Activated CD4-positive, alpha-beta memory T cell treated with anti-CD3 and anti-CD28 coated beads, Interleukin-2, amount 10 ng/mL, durations not matched to agents 7 days and 5 days (primary cell): ENCODE measurements around the gene ATP13A4. TPM values are rescaled to one million over a fixed set of nuclear protein-coding genes. Genes with fewer than 3 reads are reported as not detected.

Source experiments
- CTCF ChIA-PET: fragments of 350-600 bp; sonication (Branson Sonifier 250); formaldehyde crosslinking; loops from one replicate; lab custom pipeline; 2021; ENCODE audit warnings: antibody characterized with exemption, inconsistent platforms; lab: Charles Lee
- POLR2A ChIA-PET: fragments of 350-600 bp; sonication (Branson Sonifier 250); formaldehyde crosslinking; loops from one replicate; lab custom pipeline; 2021; ENCODE audit warnings: antibody characterized with exemption; lab: Charles Lee
- DNase-seq: peaks from one replicate; pipeline ENCODE4 v3.0.0-alpha.2; 2020
- H3K27ac Mint-ChIP-seq: one replicate; pipeline ENCODE4 v1.8.0; 2021; ENCODE audit warnings: mild to moderate bottlenecking, mixed read lengths
- H3K27me3 Mint-ChIP-seq: one replicate; pipeline ENCODE4 v1.8.0; 2021; ENCODE audit warnings: mixed read lengths
- H3K36me3 Mint-ChIP-seq: one replicate; pipeline ENCODE4 v1.8.0; 2021; ENCODE audit warnings: low read depth, mixed read lengths
- H3K4me1 Mint-ChIP-seq: one replicate; pipeline ENCODE4 v1.8.0; 2021; ENCODE audit warnings: mixed read lengths
- H3K4me3 Mint-ChIP-seq: one replicate; pipeline ENCODE4 v1.8.0; 2021; ENCODE audit warnings: mild to moderate bottlenecking, mixed read lengths
- H3K9me3 Mint-ChIP-seq: one replicate; pipeline ENCODE4 v1.8.0; 2021; ENCODE audit warnings: mixed read lengths
- total RNA-seq, 2 experiments: library from RNA; stranded (reverse); gene quantifications; one replicate each; pipeline ENCODE4 v1.2.3, GENCODE V29; 2021

Gene ATP13A4
- total RNA-seq, 2 experiments from 2014 or later = 1.7 to 1.8 TPM

DNA sequence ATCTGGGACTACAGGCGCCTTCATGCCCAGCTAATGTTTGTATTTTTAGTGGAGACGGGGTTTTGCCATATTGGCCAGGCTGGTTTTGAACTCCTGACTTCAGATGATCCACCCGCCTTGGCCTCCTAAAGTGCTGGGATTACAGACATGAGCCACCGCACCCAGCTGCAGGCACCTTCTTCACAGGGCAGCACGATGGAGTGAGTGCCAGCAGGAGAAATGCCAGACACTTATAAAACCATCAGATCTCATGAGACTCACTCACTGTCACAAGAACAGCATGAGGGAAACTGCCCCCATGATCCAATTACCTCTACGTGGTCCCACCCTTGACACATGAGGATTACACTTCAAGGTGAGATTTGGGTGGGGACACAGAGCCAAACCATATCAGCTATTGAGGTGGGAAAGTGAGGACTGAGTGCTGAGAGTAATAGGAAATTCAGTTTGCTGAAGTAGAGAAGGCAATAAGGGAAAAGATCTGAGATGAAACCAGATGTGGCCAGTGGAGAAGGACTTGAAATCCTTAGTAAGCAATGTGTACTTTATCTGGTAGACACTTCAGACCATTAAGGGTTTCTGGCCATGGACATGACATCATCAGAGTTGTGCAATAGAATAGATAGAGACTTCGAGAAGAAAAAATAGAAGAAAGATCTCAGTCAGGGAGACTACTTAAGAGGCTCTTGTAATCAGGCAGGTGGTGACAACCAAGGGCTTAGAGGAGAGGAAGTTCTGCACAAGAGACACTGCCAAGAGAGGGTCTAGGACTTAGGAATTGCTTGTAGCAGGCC is 158.0 kb downstream of the ATP13A4 start:
- Mint-ChIP-seq H3K27ac (no peak overlapping the region), H3K4me3 (no peak overlapping the region), H3K27me3 (no peaks in the 10 kb centered on the region), H3K4me1 (no peaks in the 10 kb centered on the region), H3K9me3 (no peaks in the 10 kb centered on the region), H3K36me3 (no peaks in the 10 kb centered on the region)
- no peak for DNase-seq
- CTCF ChIA-PET = no interaction called here
- POLR2A ChIA-PET = no interaction called here

GRCh38 chr3:193391902-193392301 is 162.8 kb downstream of the ATP13A4 start:
- no peak overlapping the region for H3K27ac Mint-ChIP-seq
- no peak overlapping the region for H3K4me3 Mint-ChIP-seq
- H3K4me1 Mint-ChIP-seq = no peaks in the 10 kb centered on the region
- no peaks in the 10 kb centered on the region for H3K9me3 Mint-ChIP-seq
- H3K27me3 Mint-ChIP-seq = peaks cover 1% of the 10 kb centered on the region
- no peaks in the 10 kb centered on the region for H3K36me3 Mint-ChIP-seq
- POLR2A ChIA-PET = no interaction called here
- DNase-seq = no peak
- CTCF ChIA-PET = no interaction called here

DNA sequence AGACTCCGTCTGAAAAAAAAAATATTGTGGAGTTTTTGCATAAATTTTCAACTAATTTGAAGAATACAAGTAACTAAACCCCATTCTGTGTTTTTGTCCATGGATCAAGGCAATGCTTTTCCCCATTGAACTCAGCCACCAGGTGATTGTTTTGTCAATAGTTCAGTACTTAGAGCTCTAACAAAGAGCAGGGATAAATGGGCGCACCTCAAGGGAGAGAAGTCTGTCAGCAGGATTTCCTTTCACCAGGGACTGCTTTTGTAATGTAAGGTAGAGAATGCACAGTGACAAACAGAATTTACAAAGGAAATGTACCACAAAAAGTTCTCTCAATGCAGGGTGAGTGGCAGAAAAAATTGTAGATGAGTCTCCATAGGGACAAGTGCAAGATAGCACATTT is 165.4 kb downstream of the ATP13A4 start:
- POLR2A ChIA-PET = no interaction called here
- H3K4me1 Mint-ChIP-seq = no peaks in the 10 kb centered on the region

DNA sequence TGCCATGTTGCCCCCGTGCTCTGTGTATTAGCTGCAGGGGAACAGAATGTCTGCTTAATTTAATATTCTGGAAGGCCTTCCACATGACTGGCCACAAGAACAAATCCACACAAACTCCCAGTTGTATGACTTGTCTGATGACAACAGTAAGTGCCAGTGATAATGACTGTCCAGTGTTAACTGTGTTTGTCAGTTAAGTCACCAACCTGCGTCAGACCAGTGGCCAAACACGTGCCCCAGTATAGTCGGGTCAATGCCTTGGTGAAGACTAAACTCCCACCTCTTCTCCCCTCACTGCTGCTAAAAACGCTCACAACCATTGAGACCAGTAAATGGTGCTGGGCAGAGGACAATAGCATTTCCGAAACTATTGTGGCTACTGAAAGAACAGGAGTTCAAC is 166.3 kb downstream of the ATP13A4 start:
- peaks cover 1% of the 10 kb centered on the region for H3K27me3 Mint-ChIP-seq
- H3K4me1 Mint-ChIP-seq = no peaks in the 10 kb centered on the region
- ChIA-PET CTCF (no interaction called here), POLR2A (no interaction called here)
- H3K27ac Mint-ChIP-seq = no peak overlapping the region
- H3K9me3 Mint-ChIP-seq = no peaks in the 10 kb centered on the region
- no peaks in the 10 kb centered on the region for H3K36me3 Mint-ChIP-seq
- no peak overlapping the region for H3K4me3 Mint-ChIP-seq
- DNase-seq = no peak

More for the DNA sequence above, 165.4 kb downstream of the ATP13A4 start:
- Mint-ChIP-seq H3K27me3 (peaks cover 1% of the 10 kb centered on the region), H3K27ac (no peak overlapping the region), H3K36me3 (no peaks in the 10 kb centered on the region), H3K9me3 (no peaks in the 10 kb centered on the region), H3K4me3 (no peak overlapping the region)
- no peak for DNase-seq
- CTCF ChIA-PET = no interaction called here

- H3K36me3 Mint-ChIP-seq = no peaks in the 10 kb centered on the region
- no peak overlapping the region for H3K27ac Mint-ChIP-seq
- no peaks in the 10 kb centered on the region for H3K4me1 Mint-ChIP-seq
- H3K9me3 Mint-ChIP-seq = no peaks in the 10 kb centered on the region
- H3K4me3 Mint-ChIP-seq = no peak overlapping the region
- DNase-seq = no peak
- POLR2A ChIA-PET = no interaction called here
- peaks cover 3% of the 10 kb centered on the region for H3K27me3 Mint-ChIP-seq
- CTCF ChIA-PET = no interaction called here
These were observed 167.1 kb downstream of the ATP13A4 start for GRCh38 chr3:193387596-193387995.

GRCh38 chr3:193378706-193379105 is 176.0 kb downstream of the ATP13A4 start, which contains the start of gene ATP13A5:
TSS of gene ATP13A5 (minus strand) at chr3:193378753. CDS start at chr3:193378725, 28 bp downstream.
- Mint-ChIP-seq H3K4me1 (no peaks in the 10 kb centered on the region), H3K9me3 (no peaks in the 10 kb centered on the region), H3K27me3 (peaks cover 12% of the 10 kb centered on the region), H3K27ac (no peak within 1 kb of the TSS), H3K36me3 (no peaks in the 10 kb centered on the region), H3K4me3 (no peak within 1 kb of the TSS)
- ChIA-PET CTCF (no interaction called here), POLR2A (no interaction called here)
- DNase-seq = no peak

DNA sequence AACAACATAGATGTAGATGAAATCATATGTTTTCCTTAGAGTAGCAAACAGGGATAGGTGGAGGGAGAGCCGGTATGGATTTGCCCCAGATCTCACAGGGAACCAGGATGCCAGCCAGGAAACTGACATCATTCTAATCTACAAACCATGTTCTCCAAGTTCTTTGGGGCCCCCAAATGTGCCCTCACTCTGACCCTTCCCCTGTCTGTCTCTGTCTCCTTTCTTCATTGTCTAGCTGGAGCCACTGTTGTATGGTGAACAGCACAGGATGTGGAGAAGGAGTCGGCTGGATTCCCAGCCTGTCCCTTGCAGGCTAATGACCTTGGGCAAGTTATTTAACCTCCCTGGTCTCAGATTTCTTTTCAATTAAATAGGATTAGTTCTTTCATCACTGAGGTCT is 177.1 kb downstream of the ATP13A4 start:
- POLR2A ChIA-PET = no interaction called here

DNA sequence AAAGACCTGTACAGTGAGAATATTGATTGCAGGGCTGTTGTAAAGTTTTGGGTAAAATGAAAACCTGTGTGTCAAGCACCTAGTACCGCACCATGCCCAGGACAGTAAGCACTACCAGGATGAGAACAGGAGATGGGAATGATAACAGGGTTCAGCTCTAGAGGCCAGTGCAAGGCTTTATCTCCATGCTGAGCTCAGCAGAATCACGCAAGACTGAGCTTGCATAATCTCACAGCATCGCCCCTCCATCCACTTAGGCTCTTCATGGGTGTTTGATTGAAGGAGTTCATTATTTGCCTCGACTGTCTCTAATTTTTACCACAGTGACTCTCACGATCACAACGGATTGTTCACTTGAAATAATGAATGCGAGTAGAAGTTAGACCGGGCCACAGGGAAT is 179.1 kb downstream of the ATP13A4 start:
- no peak for DNase-seq
- H3K36me3 Mint-ChIP-seq = no peaks in the 10 kb centered on the region
- H3K27me3 Mint-ChIP-seq = peaks cover 8% of the 10 kb centered on the region
- no peak overlapping the region for H3K4me3 Mint-ChIP-seq
- no peaks in the 10 kb centered on the region for H3K9me3 Mint-ChIP-seq
- ChIA-PET POLR2A (no interaction called here), CTCF (no interaction called here)
- peaks cover 8% of the 10 kb centered on the region for H3K4me1 Mint-ChIP-seq
- no peak overlapping the region for H3K27ac Mint-ChIP-seq

More for the DNA sequence above, 177.1 kb downstream of the ATP13A4 start:
- no peaks in the 10 kb centered on the region for H3K36me3 Mint-ChIP-seq
- CTCF ChIA-PET = no interaction called here
- H3K4me1 Mint-ChIP-seq = peaks cover 6% of the 10 kb centered on the region
- no peak overlapping the region for H3K4me3 Mint-ChIP-seq
- no peaks in the 10 kb centered on the region for H3K9me3 Mint-ChIP-seq
- no peak overlapping the region for H3K27ac Mint-ChIP-seq
- H3K27me3 Mint-ChIP-seq = peaks cover 11% of the 10 kb centered on the region
- no peak for DNase-seq

DNA sequence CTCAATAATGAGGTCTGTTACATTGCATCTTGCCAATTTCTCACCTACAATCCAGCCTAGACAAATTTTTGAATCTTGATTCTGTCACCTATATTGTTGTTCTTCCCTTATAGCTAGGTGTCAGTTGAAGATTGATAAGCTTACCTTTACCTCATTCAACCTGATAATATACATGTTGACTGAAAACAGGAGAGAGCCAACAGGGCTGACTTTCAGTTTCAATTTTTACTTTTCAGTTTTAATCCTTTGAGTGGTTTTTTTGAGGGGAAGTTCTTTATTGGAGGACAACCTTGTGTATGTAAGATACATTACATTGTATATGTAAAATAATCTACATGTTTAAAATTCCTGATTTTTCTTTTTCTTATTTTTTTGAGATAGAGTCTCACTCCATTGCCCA is 181.9 kb downstream of the ATP13A4 start:
- DNase-seq = no peak
- Mint-ChIP-seq H3K4me1 (peaks cover 8% of the 10 kb centered on the region), H3K9me3 (no peaks in the 10 kb centered on the region), H3K27me3 (peaks cover 7% of the 10 kb centered on the region), H3K27ac (no peak overlapping the region), H3K36me3 (no peaks in the 10 kb centered on the region), H3K4me3 (no peak overlapping the region)
- ChIA-PET POLR2A (no interaction called here), CTCF (no interaction called here)

- Mint-ChIP-seq H3K36me3 (no peaks in the 10 kb centered on the region), H3K9me3 (no peaks in the 10 kb centered on the region), H3K27me3 (peaks cover 14% of the 10 kb centered on the region), H3K4me3 (no peak overlapping the region), H3K27ac (no peak overlapping the region), H3K4me1 (peaks cover 5% of the 10 kb centered on the region)
- ChIA-PET CTCF (no interaction called here), POLR2A (no interaction called here)
- DNase-seq = no peak
These were observed 186.8 kb downstream of the ATP13A4 start for GRCh38 chr3:193367868-193368267.

DNA sequence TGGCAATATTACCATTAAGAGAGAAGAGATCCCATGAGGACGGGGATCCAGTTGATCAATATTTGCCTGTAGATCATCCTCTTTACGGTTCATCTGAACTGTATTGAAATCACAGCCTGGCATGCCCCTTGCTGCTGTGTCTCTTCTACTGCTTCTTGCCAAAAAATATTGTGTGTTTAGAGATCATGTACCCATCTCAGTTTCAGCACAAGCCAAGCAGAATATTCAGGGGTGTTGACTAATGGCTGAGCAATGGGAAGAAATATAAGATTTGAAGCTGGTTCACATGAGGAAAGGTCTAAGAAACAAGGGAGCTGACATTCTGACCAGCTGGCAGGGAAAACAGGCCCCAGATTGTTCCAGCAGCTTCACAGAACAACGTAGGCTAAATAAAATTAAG is 197.4 kb downstream of the ATP13A4 start:
- Mint-ChIP-seq H3K36me3 (no peaks in the 10 kb centered on the region), H3K4me1 (no peaks in the 10 kb centered on the region), H3K4me3 (no peak overlapping the region), H3K27ac (no peak overlapping the region), H3K27me3 (no peaks in the 10 kb centered on the region), H3K9me3 (no peaks in the 10 kb centered on the region)
- CTCF ChIA-PET = no interaction called here
- DNase-seq = no peak
- POLR2A ChIA-PET = no interaction called here

- ChIA-PET CTCF (no interaction called here), POLR2A (no interaction called here)
- H3K27me3 Mint-ChIP-seq = peaks cover 3% of the 10 kb centered on the region
- H3K9me3 Mint-ChIP-seq = no peaks in the 10 kb centered on the region
- no peaks in the 10 kb centered on the region for H3K4me1 Mint-ChIP-seq
- DNase-seq = no peak
- H3K4me3 Mint-ChIP-seq = no peak overlapping the region
- H3K27ac Mint-ChIP-seq = no peak overlapping the region
- H3K36me3 Mint-ChIP-seq = no peaks in the 10 kb centered on the region
These were observed 200.3 kb downstream of the ATP13A4 start for GRCh38 chr3:193354423-193354822.
